Measurements from ENCODE around the gene UAP1L1. TPM values are rescaled to one million over a fixed set of nuclear protein-coding genes. Genes with fewer than 3 reads are reported as not detected.
A peak's percentile ranks its signal among the peaks of the same experiment; 100 is the strongest.
"Not testable (repeated sequence)": the region's sequence is repeated elsewhere in the genome, so short reads cannot be mapped to it uniquely, and the experiment has no call there.

UAP1L1 gene
- total RNA-seq, 1 donor from 2014 or later = 0.31 TPM

GRCh38 chr9:137115394-137116026 is 38.2 kb downstream of the UAP1L1 start:
- no peak for DNase-seq

GRCh38 chr9:137116027-137116507 is 38.8 kb downstream of the UAP1L1 start:
- DNase-seq = no peak

GRCh38 chr9:137116728-137117127 is 39.4 kb downstream of the UAP1L1 start:
- DNase-seq = peak; percentile 38

GRCh38 chr9:137117269-137117731 is 40.0 kb downstream of the UAP1L1 start:
- DNase-seq = no peak

- not testable (repeated sequence) for DNase-seq
Measured at GRCh38 chr9:137118092-137118603, 40.8 kb downstream of the UAP1L1 start.

GRCh38 chr9:137121927-137122795 is 44.8 kb downstream of the UAP1L1 start:
- not testable (repeated sequence) for DNase-seq

- DNase-seq = not testable (repeated sequence)
Measured at GRCh38 chr9:137122796-137123467, 45.6 kb downstream of the UAP1L1 start.

- no peak for DNase-seq
Measured at GRCh38 chr9:137123468-137123837, 46.1 kb downstream of the UAP1L1 start.

- not testable (repeated sequence) for DNase-seq
Measured at GRCh38 chr9:137123952-137124462, 46.7 kb downstream of the UAP1L1 start.

GRCh38 chr9:137126786-137127185 is 49.5 kb downstream of the UAP1L1 start:
- DNase-seq = no peak

- DNase-seq = no peak
Measured at GRCh38 chr9:137127301-137128157, 50.2 kb downstream of the UAP1L1 start.

GRCh38 chr9:137128158-137128861 is 51.0 kb downstream of the UAP1L1 start:
- no peak for DNase-seq

GRCh38 chr9:137128862-137129455 is 51.6 kb downstream of the UAP1L1 start:
- DNase-seq = no peak

GRCh38 chr9:137129456-137130175 is 52.3 kb downstream of the UAP1L1 start:
- peak; percentile 76 for DNase-seq

- DNase-seq = no peak
Measured at GRCh38 chr9:137130176-137130755, 52.9 kb downstream of the UAP1L1 start.

Measured in occipital lobe (tissue), 2 donors.